B cell (primary cell): Measurements from ENCODE around the gene SDK1. TPM values are rescaled to one million over a fixed set of nuclear protein-coding genes. Genes with fewer than 3 reads are reported as not detected.

Experiments
- ATAC-seq: fragments of 200-7000 bp; cut with Tn5 transposase; one replicate; pipeline ENCODE4 v1.10.0; 2021; ENCODE audit warnings: low read depth, mild to moderate bottlenecking, moderate number of reproducible peaks, moderate library complexity
- CTCF ChIA-PET: fragments of 350-600 bp; sonication (Branson Sonifier 250); formaldehyde crosslinking; loops from one replicate; lab custom pipeline; 2021; ENCODE audit warnings: antibody characterized with exemption, inconsistent platforms; lab: Charles Lee
- POLR2A ChIA-PET: fragments of 350-600 bp; sonication (Branson Sonifier 250); formaldehyde crosslinking; loops from one replicate; lab custom pipeline; 2021; ENCODE audit warnings: antibody characterized with exemption; lab: Charles Lee
- DNase-seq: peaks from one replicate; pipeline ENCODE4 v3.0.0; 2013
- H2AFZ ChIP-seq: 2 replicates; pipeline ENCODE4 v1.6.1; 2012; ENCODE audit warnings: mild to moderate bottlenecking, low read depth, low read length; ENCODE audit not compliant: insufficient read depth, poor library complexity, severe bottlenecking
- H3K27ac ChIP-seq, 2 donors: 1 replicate in 1 of 2; 2 replicates in 1 of 2; pipeline ENCODE4 v1.5.1; 2012 to 2013; ENCODE audit warnings: low read length in 2 of 2, mild to moderate bottlenecking in 2 of 2, moderate library complexity in 1 of 2
- H3K27me3 ChIP-seq, 4 experiments: fragments of 200-600 bp in 1 of 4; sonication (generic) in 1 of 4; replicated peaks in 1 of 4; 1 replicate in 2 of 4; 2 replicates in 2 of 4; pipeline versions ENCODE4 v1.6.1 to v1.7.0; 2013 to 2016; ENCODE audit warnings: low read length in 3 of 4, mild to moderate bottlenecking in 2 of 4, mixed read lengths in 1 of 4, moderate library complexity in 1 of 4; ENCODE audit not compliant: insufficient read depth in 4 of 4, control insufficient read depth in 3 of 4; ENCODE audit errors: control extremely low read depth in 1 of 4
- H3K36me3 ChIP-seq, 2 experiments: replicated peaks in 1 of 2; 1 replicate in 1 of 2; 2 replicates in 1 of 2; pipeline versions ENCODE4 v1.6.1 to v1.7.1; 2013; ENCODE audit warnings: low read length in 1 of 2; ENCODE audit not compliant: insufficient read depth in 2 of 2, control insufficient read depth in 1 of 2; ENCODE audit errors: control extremely low read depth in 1 of 2, extremely low read depth in 1 of 2
- H3K4me1 ChIP-seq, 2 donors: fragments of 200-600 bp in 1 of 2; sonication (generic) in 1 of 2; 1 replicate in 1 of 2; 2 replicates in 1 of 2; pipeline versions ENCODE4 v1.5.1 to v1.6.1; 2013 to 2017; ENCODE audit warnings: low read length in 2 of 2; ENCODE audit not compliant: control insufficient read depth in 2 of 2, insufficient read depth in 2 of 2
- H3K4me2 ChIP-seq: replicated peaks from 2 replicates; pipeline ENCODE3; 2012; ENCODE audit warnings: mild to moderate bottlenecking, low read depth, low read length; ENCODE audit not compliant: poor library complexity, severe bottlenecking
- H3K4me3 ChIP-seq, 5 experiments: fragments of 200-600 bp in 1 of 5; sonication (generic) in 1 of 5; 1 replicate in 3 of 5; 2 replicates in 2 of 5; pipeline versions ENCODE4 v1.5.1 to v1.7.0; 2011 to 2016; ENCODE audit warnings: low read length in 4 of 5, mild to moderate bottlenecking in 4 of 5, low read depth in 2 of 5, control low read depth in 1 of 5, moderate library complexity in 1 of 5; ENCODE audit not compliant: insufficient read depth in 1 of 5; ENCODE audit errors: control extremely low read depth in 1 of 5, extremely low read depth in 1 of 5
- H3K79me2 ChIP-seq: fragments of 200-600 bp; sonication (generic); one replicate; pipeline ENCODE4 v1.6.0; 2016; ENCODE audit warnings: low read length; ENCODE audit not compliant: control insufficient read depth, insufficient read depth
- H3K9ac ChIP-seq: fragments of 200-600 bp; sonication (generic); 2 replicates; pipeline ENCODE4 v1.6.1; 2017; ENCODE audit warnings: mild to moderate bottlenecking, low read length, moderate library complexity
- H3K9me3 ChIP-seq, 3 donors: one replicate each; pipeline versions ENCODE4 v1.6.1 to v1.7.1; 2013; ENCODE audit warnings: low read length in 2 of 3; ENCODE audit not compliant: control insufficient read depth in 2 of 3, insufficient read depth in 1 of 3; ENCODE audit errors: control extremely low read depth in 1 of 3
- H4K20me1 ChIP-seq: 2 replicates; pipeline ENCODE4 v1.6.0; 2012; ENCODE audit warnings: mild to moderate bottlenecking, low read length; ENCODE audit not compliant: insufficient read depth, control insufficient read depth, poor library complexity, severe bottlenecking
- H3K27ac Mint-ChIP-seq: one replicate; pipeline ENCODE4 v1.8.0; 2021; ENCODE audit warnings: mixed read lengths
- H3K27me3 Mint-ChIP-seq: one replicate; pipeline ENCODE4 v1.8.0; 2021; ENCODE audit warnings: mixed read lengths
- H3K4me1 Mint-ChIP-seq: one replicate; pipeline ENCODE4 v1.8.0; 2021; ENCODE audit warnings: mixed read lengths
- H3K4me3 Mint-ChIP-seq: one replicate; pipeline ENCODE4 v1.8.0; 2021; ENCODE audit warnings: mixed read lengths
- H3K9me3 Mint-ChIP-seq: one replicate; pipeline ENCODE4 v1.8.0; 2022; ENCODE audit warnings: mixed read lengths; ENCODE audit not compliant: insufficient read depth
- CTCF ChIP-seq: fragments of 200-600 bp; IDR thresholded peaks from one replicate; pipeline ENCODE4 v1.8.0; 2022; ENCODE audit warnings: antibody characterized with exemption, mild to moderate bottlenecking
- EZH2 ChIP-seq: IDR thresholded peaks from 2 replicates; pipeline ENCODE4 v1.6.1; 2012; ENCODE audit warnings: borderline replicate concordance, low read depth, mild to moderate bottlenecking, moderate library complexity, low read length; ENCODE audit not compliant: insufficient read depth, poor library complexity, severe bottlenecking
- WGBS: methylation state at CpG from one replicate; pipeline ENCODE4 v1.1.5; 2013; ENCODE audit warnings: missing lambda C conversion rate; ENCODE audit not compliant: insufficient coverage; 5-methylcytosine and 5-hydroxymethylcytosine counted together
- intact Hi-C: fragments of 100-400 bp; cut with micrococcal nuclease; formaldehyde crosslinking; loops from one replicate; pipeline ENCODE4 v1.10.0; 2022
- polyA plus RNA-seq: library from polyadenylated mRNA; depleted of rRNA; stranded (reverse); fragments of >200 nt; gene quantifications from 2 replicates; pipeline ENCODE4 v1.2.3, GENCODE V29; 2012
- total RNA-seq, 2 donors: library from RNA; stranded (reverse); fragments of 120-200 nt in 1 of 2; gene quantifications; 1 replicate in 1 of 2; 2 replicates in 1 of 2; pipeline versions ENCODE4 v1.2.3 to v1.2.4, GENCODE V29; 2013 to 2022

SDK1 gene
- total and polyA plus RNA-seq, 2 donors (not counting 1 experiment from before 2014, with no cell fraction given), result 0.73 to 2.0 TPM

- Histone ChIP-seq H3K4me1 (no peaks in the 10 kb centered on the region), H3K9me3 (no peaks in the 10 kb centered on the region), H3K27ac (no peak overlapping the region), H2AFZ (no peak overlapping the region), H3K4me2 (no peak overlapping the region), H3K36me3 (no peaks in the 10 kb centered on the region), H4K20me1 (no peaks in the 10 kb centered on the region), H3K79me2 (no peaks in the 10 kb centered on the region), H3K4me3 (peak overlapping the region in 1 of 5 experiments; percentile 9), H3K27me3 (peaks cover 0 to 13% (median 0%) of the 10 kb centered on the region in 4 experiments), H3K9ac (no peak overlapping the region)
- Mint-ChIP-seq H3K27ac (no peak overlapping the region), H3K9me3 (no peaks in the 10 kb centered on the region), H3K4me3 (no peak overlapping the region), H3K27me3 (peaks cover 49% of the 10 kb centered on the region), H3K4me1 (no peaks in the 10 kb centered on the region)
- intact Hi-C loops, result no loop called here
- TF ChIP-seq CTCF (no peak), EZH2 (no peak)
- DNase-seq (no peak), ATAC-seq (no peak)
- 75% methylated on average over 17 of the region's 17 CpGs for WGBS
- ChIA-PET CTCF (no interaction called here), POLR2A (no interaction called here)
Measured at GRCh38 chr7:3259711-3260400, 41.2 kb upstream of the SDK1 start.

GRCh38 chr7:3260401-3260715 is 40.7 kb upstream of the SDK1 start:
- TF ChIP-seq EZH2, result no peak
- TF ChIP-seq CTCF, result no peak
- no peak for ATAC-seq
- Histone ChIP-seq H3K36me3 (no peaks in the 10 kb centered on the region), H3K27me3 (peaks cover 0 to 13% (median 0%) of the 10 kb centered on the region in 4 experiments), H4K20me1 (no peaks in the 10 kb centered on the region), H3K9me3 (no peaks in the 10 kb centered on the region), H3K4me2 (no peak overlapping the region), H3K9ac (no peak overlapping the region), H3K4me1 (no peaks in the 10 kb centered on the region), H2AFZ (no peak overlapping the region), H3K4me3 (peak overlapping the region in 1 of 5 experiments; percentile 9), H3K27ac (no peak overlapping the region), H3K79me2 (no peaks in the 10 kb centered on the region)
- ChIA-PET CTCF (no interaction called here), POLR2A (no interaction called here)
- no peak overlapping the region for H3K27ac Mint-ChIP-seq
- no peaks in the 10 kb centered on the region for H3K4me1 Mint-ChIP-seq
- intact Hi-C loops, result no loop called here
- H3K4me3 Mint-ChIP-seq, result no peak overlapping the region
- peaks cover 46% of the 10 kb centered on the region for H3K27me3 Mint-ChIP-seq
- H3K9me3 Mint-ChIP-seq, result no peaks in the 10 kb centered on the region
- no peak for DNase-seq
- 87% methylated on average over 4 of the region's 10 CpGs for WGBS
